Nephron (organoid): ENCODE results near the gene IL1RAP.

Experiments used
- H3K27ac Mint-ChIP-seq, 3 experiments: 2 replicates each; pipeline ENCODE4 v1.8.0; 2020; ENCODE audit warnings: mixed read lengths in 3 of 3, mild to moderate bottlenecking in 2 of 3, moderate library complexity in 1 of 3
- H3K27me3 Mint-ChIP-seq: 2 replicates; pipeline ENCODE4 v1.8.0; 2021; ENCODE audit warnings: low read depth, mild to moderate bottlenecking, moderate library complexity, mixed read lengths
- H3K36me3 Mint-ChIP-seq: 2 replicates; pipeline ENCODE4 v1.8.0; 2020; ENCODE audit warnings: low read depth, mixed read lengths
- H3K4me1 Mint-ChIP-seq: 2 replicates; pipeline ENCODE4 v1.8.0; 2020; ENCODE audit warnings: mixed read lengths
- H3K4me3 Mint-ChIP-seq, 3 experiments: 2 replicates each; pipeline ENCODE4 v1.8.0; 2020; ENCODE audit warnings: mild to moderate bottlenecking in 3 of 3, mixed read lengths in 3 of 3, moderate library complexity in 2 of 3
- H3K9me3 Mint-ChIP-seq: 2 replicates; pipeline ENCODE4 v1.8.0; 2020; ENCODE audit warnings: mixed read lengths
- CTCF ChIP-seq, 3 experiments: fragments of 200-600 bp; sonication (generic); IDR thresholded peaks; one replicate each; pipeline ENCODE4 v1.5.0; 2021; ENCODE audit warnings: antibody characterized with exemption in 3 of 3; ENCODE audit not compliant: unreplicated experiment in 3 of 3

The IL1RAP gene

DNA sequence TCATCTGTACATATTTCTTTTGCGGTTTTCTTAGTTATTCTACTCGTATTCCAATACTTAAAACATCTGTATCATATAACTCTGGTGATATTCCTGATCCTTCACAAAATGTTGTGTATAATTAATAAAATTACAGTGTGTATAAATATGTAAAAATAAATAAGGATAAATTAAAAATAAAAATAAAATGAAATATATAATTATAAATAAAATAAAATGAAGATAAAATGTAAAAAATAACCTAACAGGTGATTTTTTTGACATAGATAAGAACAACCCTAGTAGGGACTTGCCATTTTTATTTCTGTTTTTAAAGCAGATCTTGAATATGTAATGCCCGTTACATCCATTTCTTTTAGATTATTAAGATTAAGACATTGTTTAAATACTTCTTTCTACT, 25.6 kb downstream of the IL1RAP start:
- no peaks in the 10 kb centered on the region for H3K36me3 Mint-ChIP-seq
- H3K9me3 Mint-ChIP-seq, result no peaks in the 10 kb centered on the region
- H3K4me1 Mint-ChIP-seq, result peaks cover 27% of the 10 kb centered on the region
- no peak overlapping the region for H3K27ac Mint-ChIP-seq
- no peak for TF ChIP-seq CTCF (IDR thresholded peaks at IDR 0.05; ENCODE audit: unreplicated experiment in 3 of 3)
- H3K4me3 Mint-ChIP-seq, result no peak overlapping the region
- H3K27me3 Mint-ChIP-seq, result no peaks in the 10 kb centered on the region

- H3K4me1 Mint-ChIP-seq, result peaks cover 16% of the 10 kb centered on the region
- no peaks in the 10 kb centered on the region for H3K27me3 Mint-ChIP-seq
- TF ChIP-seq CTCF (IDR thresholded peaks at IDR 0.05; ENCODE audit: unreplicated experiment in 3 of 3), result no peak
- H3K4me3 Mint-ChIP-seq, result no peak overlapping the region
- no peaks in the 10 kb centered on the region for H3K9me3 Mint-ChIP-seq
- H3K27ac Mint-ChIP-seq, result no peak overlapping the region
- H3K36me3 Mint-ChIP-seq, result no peaks in the 10 kb centered on the region
Measured at GRCh38 chr3:190541008-190541407, 27.1 kb downstream of the IL1RAP start.

DNA sequence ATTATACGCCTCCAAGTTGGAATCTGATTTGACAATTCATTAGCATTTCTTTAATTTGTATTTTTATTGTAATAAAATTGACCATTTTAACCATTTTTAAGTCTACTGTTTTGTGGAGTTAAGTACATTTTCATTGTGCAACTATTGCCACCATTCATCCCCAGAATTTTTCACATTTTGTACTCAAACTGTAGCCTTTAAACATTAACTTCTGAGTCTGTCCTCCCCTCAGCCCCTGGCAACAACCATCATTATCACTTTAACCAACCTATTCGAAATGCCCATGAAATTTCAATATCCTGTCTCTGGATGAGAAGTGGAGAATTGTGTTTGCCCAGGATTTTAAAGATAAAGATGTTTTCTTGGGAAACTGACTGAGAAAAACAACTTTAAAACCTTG, 27.7 kb downstream of the IL1RAP start:
- no peak for TF ChIP-seq CTCF (IDR thresholded peaks at IDR 0.05; ENCODE audit: unreplicated experiment in 3 of 3)
- no peaks in the 10 kb centered on the region for H3K36me3 Mint-ChIP-seq
- peaks cover 11% of the 10 kb centered on the region for H3K4me1 Mint-ChIP-seq
- no peaks in the 10 kb centered on the region for H3K9me3 Mint-ChIP-seq
- no peak overlapping the region for H3K27ac Mint-ChIP-seq
- no peak overlapping the region for H3K4me3 Mint-ChIP-seq
- no peaks in the 10 kb centered on the region for H3K27me3 Mint-ChIP-seq

GRCh38 chr3:190542846-190543245, 29.0 kb downstream of the IL1RAP start:
- Mint-ChIP-seq H3K36me3 (no peaks in the 10 kb centered on the region), H3K4me3 (no peak overlapping the region), H3K9me3 (no peaks in the 10 kb centered on the region), H3K27me3 (no peaks in the 10 kb centered on the region), H3K4me1 (peaks cover 9% of the 10 kb centered on the region), H3K27ac (no peak overlapping the region)
- TF ChIP-seq CTCF (IDR thresholded peaks at IDR 0.05; ENCODE audit: unreplicated experiment in 3 of 3), result no peak

GRCh38 chr3:190543671-190544070, 29.8 kb downstream of the IL1RAP start:
- Mint-ChIP-seq H3K36me3 (no peaks in the 10 kb centered on the region), H3K27ac (no peak overlapping the region), H3K27me3 (no peaks in the 10 kb centered on the region), H3K4me1 (peaks cover 6% of the 10 kb centered on the region), H3K4me3 (no peak overlapping the region), H3K9me3 (no peaks in the 10 kb centered on the region)
- TF ChIP-seq CTCF (IDR thresholded peaks at IDR 0.05; ENCODE audit: unreplicated experiment in 3 of 3), result no peak

DNA sequence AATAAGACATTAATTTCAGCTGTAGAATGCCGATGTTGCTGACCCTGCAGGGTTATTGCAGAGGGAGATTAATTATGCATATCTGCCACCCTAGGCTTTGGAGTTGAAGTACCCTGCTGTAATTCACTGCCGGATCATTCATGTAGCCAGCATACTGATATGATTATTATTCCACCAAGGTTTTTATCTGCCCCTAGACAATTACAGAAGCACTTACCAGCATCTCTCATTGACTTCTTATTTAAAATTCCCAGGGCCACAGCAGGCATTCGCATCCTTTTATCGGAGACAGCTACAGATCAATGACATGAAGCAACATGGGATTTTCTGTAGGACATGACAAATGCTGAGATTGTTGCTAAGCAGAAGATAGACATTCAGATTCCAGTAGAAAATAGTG, 31.3 kb downstream of the IL1RAP start:
- H3K36me3 Mint-ChIP-seq, result no peaks in the 10 kb centered on the region
- H3K27ac Mint-ChIP-seq, result no peak overlapping the region
- no peak for TF ChIP-seq CTCF (IDR thresholded peaks at IDR 0.05; ENCODE audit: unreplicated experiment in 3 of 3)
- peaks cover 6% of the 10 kb centered on the region for H3K4me1 Mint-ChIP-seq
- H3K9me3 Mint-ChIP-seq, result no peaks in the 10 kb centered on the region
- no peak overlapping the region for H3K4me3 Mint-ChIP-seq
- H3K27me3 Mint-ChIP-seq, result no peaks in the 10 kb centered on the region
